HEK293 (cell line): Measurements from ENCODE around the gene CNGB1.

Experiments
- CTCF ChIP-seq: fragments of 450-650 bp; formaldehyde crosslinking; IDR thresholded peaks from 2 replicates; pipeline ENCODE4 v1.5.1; 2016; ENCODE audit warnings: missing biosample characterization, missing genetic modification characterization
- GLIS1 ChIP-seq: fragments of 450-650 bp; formaldehyde crosslinking; IDR thresholded peaks from 2 replicates; pipeline ENCODE4 v1.5.1; 2016; ENCODE audit warnings: missing biosample characterization, missing genetic modification characterization
- PATZ1 ChIP-seq: fragments of 450-650 bp; formaldehyde crosslinking; IDR thresholded peaks from 2 replicates; pipeline ENCODE4 v1.5.1; 2016; ENCODE audit warnings: missing biosample characterization, missing genetic modification characterization
- REST ChIP-seq: fragments of 450-650 bp; formaldehyde crosslinking; IDR thresholded peaks from 2 replicates; pipeline ENCODE4 v1.5.1; 2016; ENCODE audit warnings: missing biosample characterization, missing genetic modification characterization
- SCRT1 ChIP-seq: fragments of 450-650 bp; formaldehyde crosslinking; IDR thresholded peaks from 2 replicates; pipeline ENCODE4 v1.5.1; 2016; ENCODE audit warnings: missing biosample characterization, missing genetic modification characterization, borderline replicate concordance
- SP2 ChIP-seq: fragments of 450-650 bp; formaldehyde crosslinking; IDR thresholded peaks from 2 replicates; pipeline ENCODE4 v1.5.1; 2016; ENCODE audit warnings: missing biosample characterization, missing genetic modification characterization
- ZBTB8A ChIP-seq: fragments of 450-650 bp; formaldehyde crosslinking; IDR thresholded peaks from 2 replicates; pipeline ENCODE4 v1.5.1; 2016; ENCODE audit warnings: missing biosample characterization, missing genetic modification characterization
- ZFP41 ChIP-seq: fragments of 450-650 bp; formaldehyde crosslinking; IDR thresholded peaks from 2 replicates; pipeline ENCODE4 v1.5.1; 2016; ENCODE audit warnings: missing biosample characterization, missing genetic modification characterization, borderline replicate concordance
- ZNF274 ChIP-seq, 2 experiments: fragments of 200-500 bp in 1 of 2; fragments of 450-650 bp in 1 of 2; sonication (Bioruptor generic) in 1 of 2; formaldehyde crosslinking in 1 of 2; IDR thresholded peaks; 2 replicates each; pipeline versions ENCODE4 v1.5.1 to v1.6.1; 2014 to 2016; ENCODE audit warnings: borderline replicate concordance in 1 of 2, inconsistent platforms in 1 of 2, low read length in 1 of 2, missing biosample characterization in 1 of 2, missing genetic modification characterization in 1 of 2
- ZNF335 ChIP-seq: fragments of 450-650 bp; formaldehyde crosslinking; conservative IDR thresholded peaks from 2 replicates; pipeline ENCODE4 v1.5.1; 2016; ENCODE audit warnings: missing biosample characterization, missing genetic modification characterization
- ZNF341 ChIP-seq: fragments of 450-650 bp; formaldehyde crosslinking; IDR thresholded peaks from 2 replicates; pipeline ENCODE4; 2016; ENCODE audit warnings: low read depth, missing biosample characterization, missing genetic modification characterization
- ZNF510 ChIP-seq: fragments of 450-650 bp; formaldehyde crosslinking; IDR thresholded peaks from 2 replicates; pipeline ENCODE4 v1.5.1; 2018; ENCODE audit warnings: mild to moderate bottlenecking, missing genetic modification characterization, missing biosample characterization; ENCODE audit not compliant: insufficient replicate concordance
- ZNF629 ChIP-seq: fragments of 450-650 bp; formaldehyde crosslinking; IDR thresholded peaks from 2 replicates; pipeline ENCODE4 v1.5.1; 2017; ENCODE audit warnings: missing biosample characterization, missing genetic modification characterization
- ZNF791 ChIP-seq: fragments of 450-650 bp; formaldehyde crosslinking; IDR thresholded peaks from 2 replicates; pipeline ENCODE4 v1.5.1; 2016; ENCODE audit warnings: missing biosample characterization, missing genetic modification characterization

- TF ChIP-seq GLIS1 (tag by site-specific recombination) (no peak), CTCF (tag by site-specific recombination) (peak; percentile 20; the same call in 1 of the 2 replicates), ZBTB8A (no peak), ZNF341 (no peak), ZNF791 (tag by site-specific recombination) (no peak), ZFP41 (tag by site-specific recombination) (no peak), ZNF510 (tag by site-specific recombination) (no peak), SP2 (tag by site-specific recombination) (no peak), ZNF629 (tag by site-specific recombination) (no peak), ZNF335 (tag by site-specific recombination) (no peak), ZNF274 (IDR thresholded peaks at IDR 0.05; ENCODE audit: low read length) (no peak), ZNF274 (tag by site-specific recombination; IDR thresholded peaks at IDR 0.05; ENCODE audit: borderline replicate concordance) (no peak), PATZ1 (no peak), REST (tag by site-specific recombination) (no peak), SCRT1 (tag by site-specific recombination) (no peak)
These were observed 23.9 kb upstream of the CNGB1 start for GRCh38 chr16:57994778-57995177.
